GM21786 (cell line): Measurements from ENCODE around the gene RAPGEF4.

Source experiments
- ATAC-seq: cut with Tn5 transposase; IDR thresholded peaks from one replicate; pipeline ENCODE4 v1.9.1; 2021; ENCODE audit not compliant: unreplicated experiment

The RAPGEF4 gene

GRCh38 chr2:172856606-172857005 lies 121.0 kb downstream of the RAPGEF4 start:
- ATAC-seq: no peak

DNA sequence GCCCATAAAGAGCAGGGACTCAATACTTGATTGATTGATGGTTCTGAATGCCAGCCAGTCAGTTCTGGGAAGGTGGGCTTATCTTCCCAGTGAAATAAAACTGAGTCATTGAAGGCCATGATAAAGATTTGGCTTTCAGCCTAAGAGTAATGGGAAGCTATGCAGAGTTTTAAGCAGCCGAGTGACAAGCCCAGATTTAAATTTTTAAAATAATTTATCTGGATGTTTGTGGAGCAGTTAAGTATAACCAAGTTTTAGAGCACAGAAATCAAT lies 122.8 kb downstream of the RAPGEF4 start:
- ATAC-seq: no peak

DNA sequence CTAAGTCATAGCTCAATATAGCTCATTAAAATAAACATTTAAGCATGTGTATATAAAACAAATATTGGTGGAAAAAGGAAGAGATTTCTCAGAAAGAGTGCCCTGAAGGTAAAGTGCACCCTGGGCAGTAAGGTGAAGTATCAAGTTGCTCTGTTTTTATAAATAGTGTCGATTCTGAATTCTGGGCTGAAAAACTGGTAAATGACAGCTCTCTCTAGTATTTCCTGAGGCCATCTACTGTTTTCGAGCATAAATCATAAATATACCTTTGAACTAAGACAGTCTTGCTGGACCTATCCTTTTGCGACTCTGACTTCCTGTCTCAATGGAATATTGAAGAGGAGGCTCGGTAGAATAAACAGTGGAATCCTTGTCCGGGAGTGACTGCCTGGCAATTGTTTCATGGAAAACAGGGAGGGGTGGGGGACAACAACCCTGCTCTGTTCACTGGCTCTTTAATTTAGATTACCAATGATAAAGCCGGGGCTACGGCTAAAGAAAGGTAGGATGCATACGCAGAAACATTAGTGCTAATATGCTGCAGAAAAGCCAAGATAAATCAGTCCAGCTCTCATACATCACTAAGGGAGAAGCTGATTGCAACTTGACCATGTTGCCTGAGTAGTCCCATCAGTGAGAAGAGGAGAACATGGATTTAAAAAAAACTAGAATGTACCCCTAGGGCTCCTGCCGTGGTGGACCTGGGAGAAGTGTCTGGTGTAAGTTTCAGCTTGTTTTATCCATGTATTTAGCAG lies 124.1 kb downstream of the RAPGEF4 start:
- no peak for ATAC-seq

GRCh38 chr2:172860336-172860707 lies 124.7 kb downstream of the RAPGEF4 start:
- ATAC-seq: no peak

GRCh38 chr2:172861098-172861497 lies 125.5 kb downstream of the RAPGEF4 start:
- no peak for ATAC-seq

GRCh38 chr2:172861656-172862476 lies 126.2 kb downstream of the RAPGEF4 start:
- no peak for ATAC-seq

DNA sequence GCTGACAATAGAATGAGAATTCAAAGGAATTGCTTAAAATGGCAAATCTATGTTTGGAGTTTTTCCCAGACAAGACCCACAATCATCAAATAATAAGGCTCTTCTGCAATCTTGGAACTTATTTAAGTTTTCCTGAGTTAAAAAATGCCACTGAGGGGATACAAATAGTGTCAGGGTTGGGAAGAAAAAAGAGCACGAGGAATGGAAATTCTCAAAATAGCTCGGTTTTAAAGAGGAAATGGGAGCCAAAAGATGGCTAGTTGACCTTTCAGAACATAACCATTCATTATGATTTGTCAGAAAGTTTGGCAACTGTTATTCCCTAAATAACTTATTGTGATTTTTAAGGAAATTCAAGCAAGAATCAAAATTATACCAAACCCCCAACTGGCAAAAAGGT lies 127.7 kb downstream of the RAPGEF4 start:
- no peak for ATAC-seq

DNA sequence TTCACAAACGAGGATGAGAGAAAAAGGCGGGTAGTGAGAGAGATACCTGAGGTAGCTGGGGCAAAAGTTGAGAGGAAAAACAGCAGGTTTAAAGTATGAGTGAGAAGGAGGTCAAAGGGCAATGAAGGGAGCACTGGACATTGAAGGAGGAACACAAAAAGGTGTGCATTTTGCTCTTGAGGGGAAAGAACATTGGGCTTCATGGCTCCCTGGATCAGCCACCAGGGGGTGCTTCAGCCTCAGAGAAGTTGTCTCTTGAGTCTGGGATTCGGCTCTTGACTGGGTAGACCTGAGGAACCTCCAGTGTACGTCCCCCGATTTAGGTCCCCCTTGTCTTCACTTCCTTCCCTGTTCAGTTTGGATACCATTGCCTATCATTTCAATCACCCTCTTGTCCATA lies 128.5 kb downstream of the RAPGEF4 start:
- ATAC-seq: no peak

DNA sequence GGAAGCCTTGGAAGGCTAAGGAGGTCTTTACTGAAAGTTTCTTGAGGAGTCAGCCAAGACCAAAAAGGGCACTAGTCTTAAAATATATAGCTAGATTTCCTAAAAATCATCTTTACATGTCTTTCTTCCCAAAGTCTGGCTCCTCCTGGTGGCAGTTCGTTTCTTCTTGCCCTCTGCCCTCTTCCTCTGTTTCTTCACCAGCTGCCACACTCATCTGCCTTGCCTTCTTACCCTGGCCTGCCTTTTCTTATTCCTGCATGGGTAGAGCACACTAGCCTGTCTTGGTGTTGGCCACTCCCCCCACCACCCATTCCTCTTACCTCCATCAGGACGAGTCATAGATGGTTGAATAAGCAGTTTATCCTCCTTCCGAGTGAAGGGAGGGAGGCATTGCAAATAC lies 129.8 kb downstream of the RAPGEF4 start:
- ATAC-seq: no peak

- no peak for ATAC-seq
These were observed 134.2 kb downstream of the RAPGEF4 start for GRCh38 chr2:172869861-172870260.

GRCh38 chr2:172870396-172870795 lies 134.8 kb downstream of the RAPGEF4 start:
- ATAC-seq: no peak

- ATAC-seq: no peak
These were observed 142.2 kb downstream of the RAPGEF4 start for GRCh38 chr2:172877826-172878225.

- ATAC-seq: no peak
These were observed 142.6 kb downstream of the RAPGEF4 start for GRCh38 chr2:172878260-172878659.

DNA sequence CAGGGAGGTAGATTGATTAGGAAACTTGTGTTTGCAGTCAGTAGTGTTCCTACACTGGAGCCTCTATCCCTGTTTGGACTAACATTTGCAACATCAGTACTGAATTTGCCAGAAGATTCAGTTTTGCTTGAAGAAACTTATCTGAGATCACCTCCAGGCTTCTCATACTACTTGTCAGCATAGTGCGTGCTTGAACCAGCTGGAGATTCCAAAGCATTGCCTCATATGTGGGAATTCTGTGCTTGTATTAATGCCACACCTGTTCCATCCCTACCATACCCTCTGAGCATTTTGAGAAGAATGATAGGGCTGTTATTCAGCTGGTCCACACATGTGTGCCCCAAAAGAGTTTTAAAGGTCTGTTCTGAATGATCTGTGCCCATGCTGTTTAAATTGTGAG lies 148.7 kb downstream of the RAPGEF4 start:
- no peak for ATAC-seq

GRCh38 chr2:172885996-172886395 lies 150.4 kb downstream of the RAPGEF4 start:
- ATAC-seq: no peak

DNA sequence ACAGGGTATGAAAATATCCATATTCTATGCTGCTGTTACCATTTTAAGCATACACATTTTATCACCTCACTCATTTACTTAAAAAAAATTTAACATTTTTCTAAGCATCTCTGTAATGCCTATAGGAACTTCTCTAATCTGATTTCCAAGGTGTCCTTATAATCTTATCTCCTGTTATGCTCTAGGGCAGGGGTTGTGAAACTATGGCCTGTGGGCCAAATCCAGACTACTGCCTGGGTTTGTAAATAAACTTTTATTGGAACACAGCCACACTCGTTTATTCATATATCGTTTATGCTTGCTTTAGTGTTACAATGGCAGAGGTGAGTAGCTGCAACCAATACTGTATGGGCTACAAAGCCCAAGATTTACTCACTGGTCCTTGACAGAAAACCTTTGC lies 151.6 kb downstream of the RAPGEF4 start:
- ATAC-seq: no peak

GRCh38 chr2:172888714-172889669 lies 153.3 kb downstream of the RAPGEF4 start:
- ATAC-seq: no peak

DNA sequence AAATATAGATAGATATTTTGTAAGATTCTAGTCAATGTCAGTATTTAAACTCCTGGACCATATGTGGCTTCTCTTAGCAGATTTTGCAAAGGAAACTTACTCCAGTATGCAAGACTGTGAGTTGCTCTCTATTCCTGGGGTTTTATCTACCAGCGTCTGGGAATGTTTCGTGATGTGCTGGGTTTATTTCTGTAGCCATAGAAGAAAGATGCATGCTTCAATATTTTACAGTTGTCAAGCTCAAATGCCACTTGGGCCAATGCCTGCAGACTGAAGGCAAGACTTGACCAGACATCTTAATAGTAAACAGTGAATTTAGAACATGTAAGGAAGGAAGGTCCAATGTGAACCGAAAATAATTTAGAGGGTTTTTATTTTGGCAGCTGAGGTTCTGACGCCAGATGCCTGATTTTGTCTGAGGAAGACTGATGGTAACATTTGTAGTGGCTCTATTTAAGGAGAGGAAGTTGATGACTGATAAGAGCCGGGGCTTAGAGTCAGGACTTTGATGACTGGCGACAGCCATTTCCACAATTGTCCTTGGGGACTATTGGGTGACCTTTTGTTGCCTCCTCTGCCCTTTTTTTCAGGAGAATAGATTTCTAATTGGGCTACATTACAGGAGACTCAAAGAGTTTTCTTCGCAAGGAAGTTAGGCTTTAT lies 154.3 kb downstream of the RAPGEF4 start:
- no peak for ATAC-seq

GRCh38 chr2:172893111-172893510 lies 157.5 kb downstream of the RAPGEF4 start:
- ATAC-seq: no peak

DNA sequence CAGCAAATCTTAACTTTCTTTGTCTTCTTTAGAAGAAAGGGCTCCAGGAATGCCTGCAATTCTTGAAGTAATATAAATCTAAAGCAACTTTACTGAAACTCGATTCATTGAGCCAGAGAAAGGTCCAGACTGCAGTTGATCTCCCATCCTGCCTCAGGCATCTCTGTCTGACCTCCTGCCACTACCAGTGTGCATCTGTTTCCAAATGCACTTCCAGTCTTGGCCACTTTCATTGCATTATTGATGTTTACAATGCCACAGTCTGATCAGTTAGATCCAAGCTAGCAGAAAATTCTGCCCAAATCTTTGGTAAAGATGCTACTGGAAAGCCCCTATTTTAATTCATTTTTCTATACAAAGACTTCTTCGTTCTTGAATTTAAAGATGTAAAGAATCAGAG lies 158.0 kb downstream of the RAPGEF4 start:
- no peak for ATAC-seq
